HT1080 (cell line): Measurements from ENCODE around the gene CEP112. TPM values are rescaled to one million over a fixed set of nuclear protein-coding genes. Genes with fewer than 3 reads are reported as not detected.

Experiments used
- DNase-seq: peaks from one replicate; pipeline ENCODE4 v3.0.0-alpha.2; 2015; ENCODE audit warnings: low read depth
- total RNA-seq: library from RNA; depleted of rRNA; stranded (reverse); fragments of >200 nt; shearing (Covaris generic); gene quantifications from 2 replicates; pipeline ENCODE4 v1.2.3, GENCODE V29; 2014

CEP112 gene
- total RNA-seq, 1 experiment from 2014 or later, result 2.5 TPM

DNA sequence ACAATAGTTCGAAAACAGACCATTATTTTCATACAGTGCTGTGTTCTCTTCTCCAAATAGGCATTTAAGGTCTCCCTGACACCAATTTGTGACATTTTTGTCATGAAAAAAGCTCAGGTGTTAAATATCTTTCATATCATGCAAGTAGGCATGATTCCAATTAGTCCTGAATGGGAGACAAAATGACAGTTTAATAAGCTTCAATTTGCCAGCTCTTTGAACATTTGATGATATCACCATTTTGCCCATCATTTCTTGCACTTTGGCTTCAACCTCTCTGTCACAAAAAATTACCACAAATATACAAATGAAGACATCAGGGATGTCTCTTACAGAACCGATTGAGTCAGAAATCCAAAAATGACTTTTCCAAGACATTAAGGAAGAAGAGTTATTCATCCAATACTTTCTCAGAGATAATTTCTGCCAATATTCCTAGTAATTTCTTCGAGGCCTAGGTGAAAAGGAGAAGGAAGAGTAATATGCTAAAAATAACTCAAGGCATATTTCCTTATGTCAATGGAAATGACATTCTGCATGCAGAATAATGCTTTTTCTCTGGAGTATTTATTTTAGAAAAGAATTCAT lies 298.1 kb downstream of the CEP112 start:
- no peak for DNase-seq

- no peak for DNase-seq
Observed at GRCh38 chr17:65892912-65893377, 299.0 kb downstream of the CEP112 start.

GRCh38 chr17:65891231-65891735 lies 300.6 kb downstream of the CEP112 start:
- DNase-seq, result no peak

DNA sequence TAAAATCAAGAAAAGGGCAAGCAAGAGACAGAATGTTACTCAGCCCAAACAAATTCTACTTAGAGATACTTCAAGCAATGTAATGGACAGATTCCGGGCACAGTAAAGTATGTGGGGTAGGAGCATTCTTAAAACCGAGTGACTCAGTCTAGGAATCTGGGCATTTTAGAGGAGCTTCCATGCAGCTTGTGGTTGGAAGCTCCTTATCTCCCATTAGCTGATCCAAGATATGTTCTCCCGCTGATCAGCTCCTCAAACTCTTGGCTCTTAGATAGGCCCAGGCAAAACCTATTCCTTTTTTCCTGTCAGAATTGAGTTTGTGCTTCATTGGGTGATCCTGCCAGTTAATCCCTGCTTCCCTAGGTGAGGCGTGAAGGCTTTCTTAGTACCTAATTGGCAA lies 303.3 kb downstream of the CEP112 start:
- no peak for DNase-seq

- no peak for DNase-seq
Observed at GRCh38 chr17:65886315-65887245, 305.4 kb downstream of the CEP112 start.

DNA sequence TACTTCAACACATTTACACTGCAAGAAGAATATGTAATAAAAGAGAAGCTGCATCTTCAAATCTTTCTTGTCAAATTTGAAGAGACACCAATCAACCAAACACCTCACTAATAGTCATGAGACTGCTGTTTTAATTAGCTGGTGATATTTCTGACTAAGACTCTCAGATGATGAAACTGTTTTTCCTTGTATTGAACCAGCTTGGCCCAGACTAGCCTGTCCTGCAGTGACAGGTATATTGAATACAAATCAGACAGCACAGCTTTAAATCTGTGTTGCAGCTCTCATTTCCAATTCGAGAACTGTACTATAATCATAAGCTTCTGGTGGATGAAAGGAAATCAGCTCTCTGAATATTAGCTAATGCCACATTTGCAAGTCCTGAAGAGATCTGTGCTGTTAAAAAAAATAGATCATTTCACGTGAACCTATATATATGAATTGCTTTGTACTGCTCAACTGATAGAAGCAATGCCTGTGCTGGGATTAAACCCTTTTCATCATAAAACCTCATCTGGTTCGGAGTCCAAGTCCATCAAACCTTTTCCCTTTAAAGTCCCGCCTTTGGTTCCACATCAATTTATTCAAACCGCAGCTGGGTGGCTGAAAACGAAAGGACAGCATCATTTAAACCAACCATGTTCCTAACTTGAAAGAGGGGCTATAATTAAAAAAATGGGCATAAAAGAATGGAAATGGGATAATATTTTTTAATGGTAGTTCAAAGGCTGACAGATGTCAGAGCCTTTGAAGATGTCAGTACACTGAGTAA lies 306.2 kb downstream of the CEP112 start:
- no peak for DNase-seq

- no peak for DNase-seq
Observed at GRCh38 chr17:65876985-65877384, 314.9 kb downstream of the CEP112 start.

DNA sequence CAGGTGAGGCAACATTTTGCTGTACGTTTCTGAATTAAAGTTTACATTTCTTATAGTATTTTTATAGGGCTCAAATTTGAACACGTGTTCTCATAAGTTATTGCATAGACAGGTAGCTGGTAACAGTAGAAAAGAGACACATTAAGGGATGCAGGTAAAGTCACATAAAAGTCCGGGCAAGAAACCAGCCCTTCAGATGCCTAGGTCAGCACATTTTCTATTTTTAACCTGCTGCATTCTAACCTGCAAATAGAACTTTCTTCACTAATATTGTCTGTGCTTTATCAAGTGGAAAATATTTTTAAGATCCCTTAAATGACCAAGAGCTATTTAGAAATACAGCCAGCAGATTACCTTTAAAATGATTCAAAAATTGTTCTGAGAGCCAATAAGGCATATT lies 323.1 kb downstream of the CEP112 start:
- DNase-seq, result no peak

DNA sequence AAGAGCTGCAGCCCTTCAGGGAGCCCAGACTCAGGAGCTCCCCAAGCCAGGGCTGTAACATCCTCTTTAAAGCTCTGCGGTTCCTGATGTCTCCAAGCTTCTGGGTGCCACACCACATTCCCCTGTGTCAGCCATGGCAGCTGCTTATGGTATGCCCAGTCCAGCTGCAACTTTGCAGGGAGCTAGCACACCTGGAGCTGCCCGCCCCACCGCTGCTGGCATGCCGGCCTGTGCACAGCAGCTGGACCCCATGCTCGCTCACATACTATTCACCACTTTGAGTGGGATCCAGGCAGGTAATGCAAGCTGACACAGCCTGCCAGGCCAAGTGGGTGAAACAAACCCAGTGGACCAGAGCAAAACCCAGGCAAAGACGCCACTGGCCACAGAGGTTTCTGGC lies 324.9 kb downstream of the CEP112 start:
- DNase-seq, result no peak

DNA sequence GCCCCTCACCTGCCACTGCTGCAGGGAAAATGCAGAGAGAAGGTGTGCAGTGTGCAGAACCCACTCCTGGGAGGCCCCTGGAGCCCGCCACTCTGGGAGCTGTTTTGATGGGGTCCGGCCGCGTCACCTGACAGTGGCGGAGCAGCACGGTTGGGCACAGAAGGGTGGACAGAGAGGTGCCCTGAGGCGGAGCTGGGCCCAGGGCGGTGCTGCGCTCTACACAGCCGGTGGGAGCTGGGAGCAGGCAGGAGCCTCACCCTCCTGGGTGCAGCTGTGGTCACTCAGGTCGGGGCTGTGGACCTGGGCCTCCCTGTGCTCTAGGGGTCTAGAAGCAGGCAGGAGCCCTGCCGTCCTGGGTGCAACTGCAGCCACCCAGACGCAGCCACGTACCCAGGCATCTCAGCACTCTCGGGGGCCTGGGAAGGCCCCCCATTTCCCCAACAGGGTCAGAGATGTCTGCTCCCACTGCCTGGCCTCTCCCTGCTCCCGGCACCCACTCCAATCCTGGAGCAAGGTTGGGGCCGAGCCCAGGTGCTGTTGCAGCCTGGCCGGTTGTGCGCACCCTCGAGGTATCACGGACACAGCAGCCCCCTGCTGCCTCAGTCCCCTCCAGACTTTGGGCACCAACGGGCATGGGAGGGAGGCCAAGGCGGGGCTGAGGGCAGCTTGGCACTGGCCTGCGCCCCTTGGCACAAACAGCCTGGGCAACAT lies 326.1 kb downstream of the CEP112 start:
- no peak for DNase-seq

- DNase-seq, result no peak
Observed at GRCh38 chr17:65864394-65864793, 327.5 kb downstream of the CEP112 start.

DNA sequence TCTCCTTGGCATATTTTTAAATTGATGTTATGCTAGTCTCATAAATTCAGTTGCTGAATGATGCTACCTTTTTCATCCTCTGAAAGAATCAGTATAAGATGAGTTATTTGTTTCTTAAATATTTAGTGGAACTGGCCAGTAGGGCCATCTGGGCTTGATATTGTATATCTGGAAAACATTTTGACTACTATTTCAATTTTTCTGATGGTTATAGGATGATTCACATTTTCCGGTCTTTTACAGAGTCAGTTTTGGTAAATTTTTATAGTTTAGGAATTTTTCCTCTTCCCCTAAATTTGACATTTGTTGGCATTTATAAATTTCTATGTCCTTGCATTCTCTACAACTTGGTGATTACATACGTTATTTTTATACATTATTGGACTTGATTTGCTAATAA lies 334.2 kb downstream of the CEP112 start:
- DNase-seq, result no peak

GRCh38 chr17:65856865-65857264 lies 335.1 kb downstream of the CEP112 start:
- no peak for DNase-seq

- no peak for DNase-seq
Observed at GRCh38 chr17:65855675-65856074, 336.3 kb downstream of the CEP112 start.

DNA sequence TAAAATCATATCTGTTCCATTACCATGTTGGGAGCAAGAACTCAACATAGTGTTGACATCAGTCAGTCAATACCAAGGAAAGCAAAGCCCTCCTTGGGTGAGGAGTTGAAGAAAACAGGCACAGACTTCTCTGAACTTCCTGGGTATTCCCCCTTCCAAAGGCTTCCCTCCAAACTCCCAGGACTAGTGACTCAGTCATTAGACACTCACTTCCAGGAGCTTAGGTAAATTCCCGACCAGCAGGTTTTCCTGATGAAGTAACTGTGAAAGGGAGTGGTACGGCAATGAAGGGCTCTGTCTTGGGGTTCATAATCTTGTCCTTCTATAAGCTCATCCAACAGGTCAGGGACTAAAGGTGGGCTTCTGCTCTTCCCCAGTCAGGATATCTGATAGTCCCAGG lies 336.7 kb downstream of the CEP112 start:
- DNase-seq, result peak; percentile 74

- no peak for DNase-seq
Observed at GRCh38 chr17:65853816-65854215, 338.1 kb downstream of the CEP112 start.

DNA sequence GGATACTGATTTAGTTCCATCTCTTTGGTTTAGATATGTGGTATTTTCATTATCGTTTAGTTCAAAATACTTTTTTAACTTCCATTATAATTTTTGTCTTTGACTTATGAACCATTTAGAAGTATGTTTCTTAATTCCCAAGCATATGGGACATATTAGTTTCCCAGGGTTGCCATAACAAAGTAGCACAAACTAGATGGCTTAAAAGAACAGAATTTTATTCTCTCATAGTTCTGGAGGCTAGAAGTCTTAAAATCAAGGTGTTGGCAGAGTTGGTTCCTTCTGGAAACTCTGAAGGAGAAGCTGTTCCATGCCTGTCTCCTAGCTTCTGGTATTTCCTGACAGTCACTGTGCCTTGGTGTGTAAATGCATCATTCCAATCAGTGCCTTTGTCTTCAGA lies 339.0 kb downstream of the CEP112 start:
- DNase-seq, result no peak

DNA sequence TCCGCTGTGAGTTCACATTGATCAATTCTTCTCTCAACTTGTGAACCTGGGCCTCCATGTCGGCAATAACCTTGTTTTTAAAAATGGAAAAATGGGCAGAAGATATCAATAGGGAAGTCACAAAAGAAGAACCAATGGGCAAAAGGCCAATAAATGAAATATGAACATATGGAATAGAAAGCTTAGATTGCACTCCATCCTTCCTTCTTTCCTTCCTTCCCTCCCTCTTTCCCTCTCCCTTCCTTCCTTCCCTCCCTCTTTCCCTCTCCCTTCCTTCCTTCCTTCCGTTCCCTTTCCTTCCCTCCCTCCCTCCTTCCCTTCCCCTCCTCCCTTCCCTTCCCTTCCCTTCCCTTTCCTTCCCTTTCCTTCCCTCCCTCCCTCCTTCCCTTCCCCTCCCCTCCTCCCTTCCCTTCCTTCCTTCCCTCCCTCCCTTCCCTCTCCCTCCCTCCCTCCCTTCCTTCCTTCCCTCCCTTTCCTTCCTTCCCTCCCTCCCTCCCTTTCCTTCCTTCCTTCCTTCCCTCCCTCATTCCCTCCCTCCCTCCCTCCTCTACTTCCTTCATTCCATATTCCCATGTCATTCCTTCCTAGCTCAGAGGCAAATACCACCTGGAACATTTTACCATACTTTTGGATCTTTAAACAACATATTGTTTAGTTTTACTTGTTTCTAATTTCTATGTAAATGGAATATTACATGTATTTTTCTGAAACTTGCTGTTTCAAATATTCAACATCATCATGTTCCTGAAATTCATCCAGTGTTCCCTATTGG lies 339.8 kb downstream of the CEP112 start:
- no peak for DNase-seq

DNA sequence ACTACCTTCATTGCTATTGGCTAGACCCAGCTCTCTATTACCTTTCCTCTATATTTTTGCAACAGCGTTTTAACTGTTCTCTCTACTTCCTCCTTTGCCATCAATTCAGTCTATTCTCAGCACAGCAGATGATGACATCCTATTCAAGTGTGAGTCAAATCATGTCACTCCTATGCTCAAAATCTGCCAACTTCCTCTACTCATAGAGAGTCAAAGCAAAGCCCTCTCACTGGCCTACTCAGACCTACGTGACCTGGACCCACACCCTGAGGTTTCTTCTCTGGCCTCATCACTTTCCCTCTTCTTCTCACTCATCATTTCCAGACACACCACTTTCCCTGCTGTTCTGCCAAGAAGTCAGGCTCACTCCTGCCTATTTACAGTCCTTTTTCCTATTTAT lies 341.4 kb downstream of the CEP112 start:
- DNase-seq, result peak; percentile 81

- DNase-seq, result no peak
Observed at GRCh38 chr17:65848751-65849150, 343.2 kb downstream of the CEP112 start.
